Keratinocyte (primary cell): ENCODE results near the gene TACR1. TPM values are rescaled to one million over a fixed set of nuclear protein-coding genes. Genes with fewer than 3 reads are reported as not detected.

ENCODE experiments used
- DNase-seq: peaks from one replicate; pipeline ENCODE4 v3.0.0-alpha.2; 2011; ENCODE audit warnings: low read depth, missing footprints, low spot score
- FAIRE-seq: peaks from 2 replicates; lab custom pipeline; 2011; peaks lifted over from hg19 to GRCh38; lab: Jason Lieb, UNC
- H2AFZ ChIP-seq: 2 replicates; pipeline ENCODE4 v1.6.0; 2012; ENCODE audit warnings: low read length, control low read depth, inconsistent platforms; ENCODE audit not compliant: control insufficient read depth
- H3K27ac ChIP-seq: 2 replicates; pipeline ENCODE4 v1.5.1; 2011; ENCODE audit warnings: low read length; ENCODE audit not compliant: control insufficient read depth, insufficient read depth
- H3K27me3 ChIP-seq: 3 replicates; pipeline ENCODE4 v1.6.0; 2011; ENCODE audit warnings: low read length; ENCODE audit not compliant: control insufficient read depth, insufficient read depth; ENCODE audit errors: extremely low read depth
- H3K36me3 ChIP-seq, 2 experiments: 2 replicates in 1 of 2; 3 replicates in 1 of 2; pipeline ENCODE4 v1.5.1; 2011; ENCODE audit warnings: low read length in 2 of 2, mild to moderate bottlenecking in 1 of 2; ENCODE audit not compliant: control insufficient read depth in 2 of 2, insufficient read depth in 2 of 2; ENCODE audit errors: extremely low read depth in 1 of 2
- H3K4me1 ChIP-seq: 3 replicates; pipeline ENCODE4 v1.5.1; 2011; ENCODE audit warnings: low read length; ENCODE audit not compliant: control insufficient read depth, insufficient read depth; ENCODE audit errors: extremely low read depth
- H3K4me2 ChIP-seq: 3 replicates; pipeline ENCODE4 v1.6.0; 2011; ENCODE audit warnings: low read depth, low read length; ENCODE audit not compliant: control insufficient read depth, insufficient read depth; ENCODE audit errors: extremely low read depth
- H3K4me3 ChIP-seq, 3 experiments: fragments of 200-600 bp in 1 of 3; sonication (generic) in 1 of 3; 2 replicates in 2 of 3; 3 replicates in 1 of 3; pipeline ENCODE4 v1.5.1; 2011 to 2016; ENCODE audit warnings: low read length in 3 of 3, mild to moderate bottlenecking in 3 of 3, control low read depth in 2 of 3, inconsistent platforms in 1 of 3, low read depth in 1 of 3, mixed read lengths in 1 of 3, mixed run types in 1 of 3, moderate library complexity in 1 of 3; ENCODE audit not compliant: control insufficient read depth in 2 of 3, insufficient read depth in 2 of 3; ENCODE audit errors: extremely low read depth in 1 of 3
- H3K79me2 ChIP-seq: 2 replicates; pipeline ENCODE4 v1.6.0; 2012; ENCODE audit warnings: low read length; ENCODE audit not compliant: control insufficient read depth, insufficient read depth
- H3K9ac ChIP-seq: 3 replicates; pipeline ENCODE4 v1.6.0; 2011; ENCODE audit warnings: low read length; ENCODE audit not compliant: control insufficient read depth, insufficient read depth; ENCODE audit errors: extremely low read depth
- H3K9me1 ChIP-seq: 3 replicates; pipeline ENCODE4 v1.6.0; 2011; ENCODE audit warnings: low read length; ENCODE audit not compliant: control insufficient read depth, insufficient read depth; ENCODE audit errors: extremely low read depth
- H3K9me3 ChIP-seq: 2 replicates; pipeline ENCODE4 v1.5.1; 2012; ENCODE audit warnings: low read depth, low read length; ENCODE audit not compliant: control insufficient read depth
- H4K20me1 ChIP-seq: 3 replicates; pipeline ENCODE4 v1.6.0; 2011; ENCODE audit warnings: low read length; ENCODE audit not compliant: control insufficient read depth, insufficient read depth; ENCODE audit errors: extremely low read depth
- CTCF ChIP-seq, 3 experiments: IDR thresholded peaks in 1 of 3; conservative IDR thresholded peaks in 1 of 3; optimal IDR thresholded peaks in 1 of 3; 2 replicates in 2 of 3; 3 replicates in 1 of 3; pipeline versions ENCODE3 to v1.5.1; 2011; ENCODE audit warnings: low read length in 3 of 3, mild to moderate bottlenecking in 3 of 3, moderate library complexity in 2 of 3, control low read depth in 1 of 3, inconsistent platforms in 1 of 3; ENCODE audit not compliant: insufficient read depth in 2 of 3; ENCODE audit errors: extremely low read depth in 1 of 3
- EZH2 ChIP-seq: IDR thresholded peaks from one replicate; pipeline ENCODE4 v1.6.1; 2012; ENCODE audit warnings: inconsistent platforms, mild to moderate bottlenecking, low read length, moderate library complexity
- dilution Hi-C: fragments of 300-500 bp; cut with MboI; formaldehyde crosslinking; loops from one replicate; pipeline ENCODE4 v1.7.0; 2020; ENCODE audit warnings: low sequenced_read_pairs; ENCODE audit not compliant: extremely low pct_ligation_motif_present
- polyA plus RNA-seq, 5 experiments: library from polyadenylated mRNA; depleted of rRNA in 3 of 5; stranded (reverse) in 3 of 5; stranded (forward) in 1 of 5; unstranded in 1 of 5; fragments of >200 nt; gene quantifications; 1 replicate in 1 of 5; 2 replicates in 3 of 5; 3 replicates in 1 of 5; pipeline versions ENCODE4 v1.2.1 to v1.2.3, GENCODE V29; 2011 to 2012; ENCODE audit warnings: missing spikeins in 2 of 5, low read depth in 1 of 5, low replicate concordance in 1 of 5

Gene TACR1
- polyA plus RNA-seq, 1 donor (not counting 4 experiments of a cell fraction or from before 2014, with no cell fraction given): not detected

DNA sequence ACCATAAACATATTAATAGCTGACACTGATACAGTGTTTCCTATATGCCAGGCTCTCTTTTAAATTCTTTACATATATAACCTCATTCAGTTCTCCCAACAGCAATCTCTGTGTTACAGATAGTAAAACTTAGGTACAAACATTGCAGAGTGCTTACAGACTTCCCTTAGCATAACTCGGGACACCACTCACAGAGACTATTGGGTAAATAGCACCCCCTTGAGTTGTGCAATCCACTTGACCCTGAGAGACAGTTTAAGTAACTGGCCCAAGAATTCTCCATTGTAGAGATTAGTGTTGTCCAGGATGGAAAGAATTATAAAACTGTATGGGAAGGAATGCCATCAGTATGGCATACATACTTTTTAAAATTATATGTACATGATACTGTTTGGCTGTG is 130.8 kb downstream of the TACR1 start:
- Histone ChIP-seq H2AFZ (no peak overlapping the region), H3K9me1 (no peaks in the 10 kb centered on the region), H3K9me3 (no peaks in the 10 kb centered on the region), H3K4me2 (no peak overlapping the region), H3K4me1 (no peaks in the 10 kb centered on the region), H4K20me1 (no peaks in the 10 kb centered on the region), H3K36me3 (no peaks in the 10 kb centered on the region), H3K27me3 (no peaks in the 10 kb centered on the region), H3K27ac (no peak overlapping the region), H3K4me3 (no peak overlapping the region), H3K9ac (no peak overlapping the region), H3K79me2 (no peaks in the 10 kb centered on the region)
- no peak for FAIRE-seq
- DNase-seq: no peak
- TF ChIP-seq EZH2 (no peak), CTCF (optimal IDR thresholded peaks at IDR 0.05 in 1 of 3, IDR thresholded peaks at IDR 0.05 in 1 of 3, conservative IDR thresholded peaks at IDR 0.05 in 1 of 3; ENCODE audit: extremely low read depth in 1 of 3, insufficient read depth in 2 of 3, low read length in 3 of 3) (peak in 1 of 3 experiments; percentile 11)
- dilution Hi-C loops: no loop called here

GRCh38 chr2:75067506-75067905 is 131.8 kb downstream of the TACR1 start:
- no peaks in the 10 kb centered on the region for H3K36me3 ChIP-seq
- no peaks in the 10 kb centered on the region for H3K27me3 ChIP-seq
- H3K9me1 ChIP-seq: no peaks in the 10 kb centered on the region
- dilution Hi-C loops: no loop called here
- H2AFZ ChIP-seq: no peak overlapping the region
- TF ChIP-seq CTCF (optimal IDR thresholded peaks at IDR 0.05 in 1 of 3, IDR thresholded peaks at IDR 0.05 in 1 of 3, conservative IDR thresholded peaks at IDR 0.05 in 1 of 3; ENCODE audit: extremely low read depth in 1 of 3, insufficient read depth in 2 of 3, low read length in 3 of 3) (no peak), EZH2 (no peak)
- no peak overlapping the region for H3K27ac ChIP-seq
- H3K4me3 ChIP-seq: no peak overlapping the region
- no peak for FAIRE-seq
- H3K4me2 ChIP-seq: no peak overlapping the region
- no peaks in the 10 kb centered on the region for H4K20me1 ChIP-seq
- no peak overlapping the region for H3K9ac ChIP-seq
- H3K4me1 ChIP-seq: no peaks in the 10 kb centered on the region
- H3K79me2 ChIP-seq: no peaks in the 10 kb centered on the region
- no peaks in the 10 kb centered on the region for H3K9me3 ChIP-seq
- DNase-seq: no peak
